ENCODE results near the gene FOXP3. TPM values are rescaled to one million over a fixed set of nuclear protein-coding genes. Genes with fewer than 3 reads are reported as not detected.

The FOXP3 gene
- total RNA-seq, 4 donors from 2014 or later, result not detected

DNA sequence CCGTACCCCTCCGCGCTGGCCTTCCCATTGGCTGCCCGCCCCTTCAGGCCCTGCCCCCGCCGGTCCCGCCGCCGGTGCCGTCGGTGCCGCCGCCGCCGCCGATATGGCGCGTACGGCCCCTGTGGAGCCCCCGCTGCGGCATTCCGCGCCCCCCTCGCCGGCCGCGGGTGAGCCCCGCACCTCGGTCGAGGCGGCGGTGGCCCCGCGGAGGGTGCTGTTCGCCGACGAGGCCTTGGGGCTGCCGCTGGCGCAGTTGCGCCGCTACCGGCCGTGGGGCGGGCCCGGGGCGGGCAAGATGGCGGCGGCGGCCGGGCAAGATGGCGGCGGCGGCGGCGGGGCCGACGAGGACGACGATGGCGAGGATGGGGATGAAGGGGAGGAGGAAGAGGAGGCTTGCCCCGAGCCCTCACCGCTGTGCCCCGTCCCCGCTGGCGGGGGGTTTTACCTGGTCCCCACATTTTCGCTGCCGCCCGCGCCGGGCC, 5.3 kb upstream of the FOXP3 start, which contains the start of gene PPP1R3F:
PPP1R3F (plus strand) TSS at position 27 of the 482 bp plus-strand sequence; CDS start at position 104, 77 bp downstream.
- Histone ChIP-seq H3K36me3 (no peaks in the 10 kb centered on the region), H3K27me3 (no peaks in the 10 kb centered on the region), H3K9me3 (no peaks in the 10 kb centered on the region), H3K4me3 (peak within 1 kb of the TSS; percentile 66 to 90 (median 84)), H3K4me1 (peaks cover 4 to 28% (median 17%) of the 10 kb centered on the region in 4 donors), H3K27ac (peak within 1 kb of the TSS; percentile 86 to 95 (median 94))
- no peak for DNase-seq
- 52% methylated on average over 61 of the region's 70 CpGs; no CpG with 5 or more reads in 1 of the 2 donors for WGBS, 2 donors (ENCODE audit: low coverage in 1 of 2)
- TF ChIP-seq EP300 (IDR thresholded peaks at IDR 0.05; ENCODE audit: low read depth) (no peak), POLR2A (IDR thresholded peaks at IDR 0.05) (peak; percentile 12), POLR2AphosphoS5 (IDR thresholded peaks at IDR 0.05) (peak in 2 of 3 donors; percentile 51 to 74)
- intact Hi-C loops (cut with DNase I; ENCODE audit: low total_unique reads), result no loop called here
- in situ Hi-C loops (cut with MboI; ENCODE audit: low pct_ligation_motif_present in 1 of 4, low pct_unique_long_range_greater_than_20kb in 1 of 4, low sequenced_read_pairs in 3 of 4), result no loop called here

DNA sequence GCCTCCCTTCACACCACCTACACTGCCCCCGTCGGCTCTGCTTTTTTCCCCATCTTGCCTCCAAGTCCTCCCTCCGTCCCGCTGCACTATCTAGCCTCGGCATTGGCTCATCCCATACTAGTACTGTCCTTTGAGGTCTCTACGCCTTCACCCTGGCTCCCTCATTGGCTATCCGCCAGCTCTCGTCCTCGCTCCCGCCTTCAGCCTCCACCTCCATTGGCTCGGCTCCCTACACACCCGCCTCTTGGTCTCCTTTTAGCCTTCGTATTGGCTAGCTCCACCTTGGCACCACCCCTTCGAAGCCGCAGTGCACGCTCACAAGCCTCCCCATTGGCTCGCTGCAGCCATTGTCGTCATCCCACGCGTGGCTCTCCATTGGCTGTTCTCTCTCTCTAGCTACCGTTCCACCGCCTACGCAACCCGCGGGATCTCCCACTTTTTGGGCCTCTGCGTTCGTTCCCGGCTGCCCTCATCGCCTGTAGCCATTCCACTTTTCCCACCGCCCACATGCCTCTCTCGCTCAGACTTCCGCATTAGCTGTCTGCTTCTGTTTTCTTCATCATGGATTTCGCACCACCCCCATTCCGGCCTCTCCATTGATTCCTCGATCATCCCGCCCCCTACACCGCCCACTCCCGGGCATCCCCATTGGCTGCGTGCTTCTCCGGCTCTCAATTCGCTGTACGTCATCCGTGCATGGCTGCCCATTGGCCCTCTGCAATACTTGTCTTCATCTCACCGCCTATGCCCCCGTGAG, 4.7 kb upstream of the FOXP3 start:
- peak; percentile 96 for DNase-seq
- H3K4me1 ChIP-seq, result peaks cover 4 to 28% (median 17%) of the 10 kb centered on the region in 4 donors
- H3K36me3 ChIP-seq, result no peaks in the 10 kb centered on the region
- peak overlapping the region; percentile 40 to 90 (median 78) for H3K4me3 ChIP-seq
- no peaks in the 10 kb centered on the region for H3K9me3 ChIP-seq
- in situ Hi-C loops (cut with MboI; ENCODE audit: low pct_ligation_motif_present in 1 of 4, low pct_unique_long_range_greater_than_20kb in 1 of 4, low sequenced_read_pairs in 3 of 4) (no loop called here), intact Hi-C loops (cut with DNase I; ENCODE audit: low total_unique reads) (no loop called here)
- H3K27me3 ChIP-seq, result no peaks in the 10 kb centered on the region
- H3K27ac ChIP-seq, result peak overlapping the region; percentile 86 to 95 (median 94)
- 0 to 53% methylated on average over 3 to 45 of the region's 45 CpGs for WGBS, 2 donors (ENCODE audit: low coverage in 1 of 2)
- peak; percentile 62 for TF ChIP-seq POLR2A (IDR thresholded peaks at IDR 0.05)
- peak; percentile 63 to 74 (median 67) for TF ChIP-seq POLR2AphosphoS5 (IDR thresholded peaks at IDR 0.05)
- no peak for TF ChIP-seq EP300 (IDR thresholded peaks at IDR 0.05; ENCODE audit: low read depth)

DNA sequence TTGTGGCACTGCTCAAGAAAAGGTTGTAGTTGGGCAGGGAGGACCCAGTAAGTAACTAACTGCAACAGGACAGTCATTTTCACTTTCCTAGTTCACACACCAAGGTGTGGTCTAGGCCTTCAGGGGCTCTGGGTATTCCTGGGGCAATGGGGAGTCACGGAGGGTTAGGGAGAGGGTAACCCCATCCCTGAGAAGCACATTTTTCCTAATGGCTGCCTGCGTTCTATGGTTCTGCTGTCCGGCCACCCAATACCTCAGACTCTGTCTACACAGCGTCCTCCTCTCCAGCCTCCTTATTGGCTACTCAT, 4.1 kb upstream of the FOXP3 start:
- Histone ChIP-seq H3K4me3 (peak overlapping the region in 3 of 4 donors; percentile 28 to 89 (median 50)), H3K9me3 (no peaks in the 10 kb centered on the region), H3K27me3 (no peaks in the 10 kb centered on the region), H3K4me1 (peaks cover 4 to 28% (median 17%) of the 10 kb centered on the region in 4 donors), H3K27ac (peak overlapping the region; percentile 86 to 95 (median 94)), H3K36me3 (no peaks in the 10 kb centered on the region)
- intact Hi-C loops (cut with DNase I; ENCODE audit: low total_unique reads) (no loop called here), in situ Hi-C loops (cut with MboI; ENCODE audit: low pct_ligation_motif_present in 1 of 4, low pct_unique_long_range_greater_than_20kb in 1 of 4, low sequenced_read_pairs in 3 of 4) (no loop called here)
- DNase-seq, result no peak
- 48% methylated on average over 4 of the region's 4 CpGs; no CpG with 5 or more reads in 1 of the 2 donors for WGBS, 2 donors (ENCODE audit: low coverage in 1 of 2)
- TF ChIP-seq, protein P1, sequence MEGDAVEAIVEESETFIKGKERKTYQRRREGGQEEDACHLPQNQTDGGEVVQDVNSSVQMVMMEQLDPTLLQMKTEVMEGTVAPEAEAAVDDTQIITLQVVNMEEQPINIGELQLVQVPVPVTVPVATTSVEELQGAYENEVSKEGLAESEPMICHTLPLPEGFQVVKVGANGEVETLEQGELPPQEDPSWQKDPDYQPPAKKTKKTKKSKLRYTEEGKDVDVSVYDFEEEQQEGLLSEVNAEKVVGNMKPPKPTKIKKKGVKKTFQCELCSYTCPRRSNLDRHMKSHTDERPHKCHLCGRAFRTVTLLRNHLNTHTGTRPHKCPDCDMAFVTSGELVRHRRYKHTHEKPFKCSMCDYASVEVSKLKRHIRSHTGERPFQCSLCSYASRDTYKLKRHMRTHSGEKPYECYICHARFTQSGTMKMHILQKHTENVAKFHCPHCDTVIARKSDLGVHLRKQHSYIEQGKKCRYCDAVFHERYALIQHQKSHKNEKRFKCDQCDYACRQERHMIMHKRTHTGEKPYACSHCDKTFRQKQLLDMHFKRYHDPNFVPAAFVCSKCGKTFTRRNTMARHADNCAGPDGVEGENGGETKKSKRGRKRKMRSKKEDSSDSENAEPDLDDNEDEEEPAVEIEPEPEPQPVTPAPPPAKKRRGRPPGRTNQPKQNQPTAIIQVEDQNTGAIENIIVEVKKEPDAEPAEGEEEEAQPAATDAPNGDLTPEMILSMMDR (IDR thresholded peaks at IDR 0.05), result no peak
- TF ChIP-seq POLR2AphosphoS5 (IDR thresholded peaks at IDR 0.05), result no peak
- TF ChIP-seq EP300 (IDR thresholded peaks at IDR 0.05; ENCODE audit: low read depth), result no peak
- no peak for TF ChIP-seq POLR2A (IDR thresholded peaks at IDR 0.05)

DNA sequence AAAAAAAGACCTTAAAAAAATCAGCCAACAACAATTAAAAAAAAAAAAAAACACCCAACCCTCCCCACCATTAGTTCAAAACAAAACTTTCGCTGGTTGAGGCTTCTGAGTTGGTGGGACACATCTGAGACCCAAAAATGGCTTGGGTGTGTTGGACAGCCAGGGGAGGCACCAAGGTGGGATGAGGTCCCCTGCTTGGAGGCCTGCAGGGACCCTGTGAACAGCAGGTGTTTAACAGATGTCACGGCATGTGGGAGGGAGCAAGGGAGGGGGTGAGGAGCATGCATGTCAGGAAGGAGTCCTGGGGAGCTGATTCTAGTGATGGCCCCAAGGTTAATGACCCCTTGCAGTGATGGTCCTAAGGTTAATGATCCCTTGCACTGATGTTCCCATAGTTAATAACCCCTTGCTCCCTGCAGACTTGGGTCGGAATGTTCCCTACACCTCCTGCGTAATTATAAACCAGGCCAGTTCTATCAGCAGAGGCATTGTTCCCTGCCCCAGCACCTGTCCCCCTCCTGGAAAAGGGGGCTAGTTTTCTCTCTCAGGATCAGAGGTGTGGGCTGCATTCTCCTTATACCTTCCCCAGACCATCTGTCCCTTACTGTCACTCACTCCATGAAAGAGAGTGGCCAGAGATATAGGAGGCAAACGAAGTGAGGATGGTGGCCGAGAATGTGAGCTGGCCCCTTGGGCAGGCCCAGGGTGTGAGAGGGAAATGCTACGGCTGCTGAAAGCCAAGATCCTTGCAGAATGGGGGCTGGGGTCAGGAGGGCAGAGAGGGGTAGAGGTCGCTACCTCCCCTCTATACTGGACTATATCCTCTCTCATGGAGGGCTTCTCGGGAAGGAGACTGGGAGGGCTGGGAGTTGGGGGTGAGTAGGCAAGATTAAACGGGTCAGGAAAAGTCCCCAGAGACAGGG, 2.3 kb upstream of the FOXP3 start:
- no peak overlapping the region for H3K4me3 ChIP-seq
- H3K27ac ChIP-seq, result no peak overlapping the region
- H3K4me1 ChIP-seq, result peaks cover 4 to 19% (median 13%) of the 10 kb centered on the region in 4 donors
- no peak for DNase-seq
- in situ Hi-C loops (cut with MboI; ENCODE audit: low pct_ligation_motif_present in 1 of 4, low pct_unique_long_range_greater_than_20kb in 1 of 4, low sequenced_read_pairs in 3 of 4), result no loop called here
- H3K9me3 ChIP-seq, result no peaks in the 10 kb centered on the region
- intact Hi-C loops (cut with DNase I; ENCODE audit: low total_unique reads), result no loop called here
- TF ChIP-seq POLR2AphosphoS5 (IDR thresholded peaks at IDR 0.05) (no peak), EP300 (IDR thresholded peaks at IDR 0.05; ENCODE audit: low read depth) (no peak), POLR2A (IDR thresholded peaks at IDR 0.05) (no peak)
- TF ChIP-seq, protein P1 (IDR thresholded peaks at IDR 0.05), result no peak
- no peaks in the 10 kb centered on the region for H3K27me3 ChIP-seq
- 64 to 100% methylated on average over 1 to 10 of the region's 10 CpGs for WGBS, 2 donors (ENCODE audit: low coverage in 1 of 2)
- H3K36me3 ChIP-seq, result no peaks in the 10 kb centered on the region

Measured in transverse colon (tissue), 4 donors.